ENCODE measurements around the gene BOD1.

BOD1 gene

DNA sequence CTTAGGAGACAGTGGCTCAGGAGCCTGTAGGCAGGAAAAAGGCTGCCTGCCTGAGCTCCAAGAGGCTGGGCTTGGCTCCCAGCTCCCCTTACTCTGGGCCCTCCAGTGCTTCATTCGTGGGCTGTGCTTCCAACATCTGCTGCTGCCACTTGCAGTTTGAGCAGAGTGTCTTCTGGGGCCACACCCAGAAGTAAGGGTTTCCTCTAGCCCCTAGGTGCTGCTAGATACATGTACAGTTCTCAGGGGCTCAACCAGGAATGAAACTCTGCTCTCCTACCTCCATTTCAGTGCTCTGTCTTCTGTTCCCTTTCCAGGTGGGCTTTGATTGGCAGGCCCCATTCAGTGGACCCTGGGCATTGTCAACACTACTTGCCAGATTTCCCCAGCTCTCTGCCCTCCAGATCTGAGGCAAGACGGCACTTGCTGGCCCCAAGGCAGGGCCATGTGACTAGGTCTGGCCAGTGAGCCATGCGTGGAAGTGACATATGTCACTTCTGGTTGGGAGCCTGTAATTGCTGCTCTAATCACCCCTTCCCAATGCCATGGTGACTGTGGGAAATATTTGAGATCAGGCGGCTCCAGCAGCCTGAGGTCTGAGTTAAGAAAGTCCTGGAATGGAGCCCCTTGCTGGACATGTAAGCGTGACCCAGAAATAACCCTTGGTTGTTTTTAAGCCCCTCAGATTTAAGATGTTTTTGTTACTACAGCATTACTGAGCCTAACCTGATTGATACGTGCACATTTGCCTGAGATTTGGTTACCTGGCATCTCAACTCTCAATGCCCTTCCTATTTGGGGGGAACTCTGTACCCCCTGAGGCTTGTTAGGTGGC is 9.4 kb upstream of the BOD1 start:
- H3K9me3 ChIP-seq (ENCODE audit: control insufficient read depth, insufficient read depth, low read depth, low read length): no peaks in the 10 kb centered on the region
- no peaks in the 10 kb centered on the region for H3K36me3 ChIP-seq (ENCODE audit: control insufficient read depth, insufficient read depth, low read length)
- H3K27me3 ChIP-seq (ENCODE audit: control insufficient read depth, insufficient read depth, low read length): no peaks in the 10 kb centered on the region
- H3K4me3 ChIP-seq (ENCODE audit: low read depth, low read length): no peak overlapping the region
- H3K9ac ChIP-seq (ENCODE audit: low read length): no peak overlapping the region
- no peak overlapping the region for H3K27ac ChIP-seq (ENCODE audit: low read depth, low read length)
- peaks cover 22% of the 10 kb centered on the region for H3K4me1 ChIP-seq (ENCODE audit: control insufficient read depth, insufficient read depth, low read length)

DNA sequence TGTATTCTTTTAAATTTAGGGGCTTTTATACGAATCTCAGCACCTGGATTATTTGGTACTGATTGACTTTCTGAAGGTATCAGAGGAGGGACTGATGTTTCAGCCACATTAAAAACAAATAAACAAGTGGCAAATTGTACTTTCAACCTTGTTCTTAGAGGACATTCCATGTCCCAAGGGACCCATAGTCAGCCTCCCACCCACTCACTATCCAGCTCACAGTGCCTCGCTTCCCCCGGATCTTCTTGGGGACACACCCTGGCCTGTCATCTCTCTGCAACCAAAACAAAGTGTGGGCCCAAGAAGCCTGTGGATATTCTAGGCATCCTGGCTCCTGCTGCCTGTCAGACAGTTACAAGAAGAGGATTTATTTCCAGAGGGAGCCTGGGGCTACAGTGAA is 8.8 kb upstream of the BOD1 start:
- H3K9ac ChIP-seq (ENCODE audit: low read length): no peak overlapping the region
- no peaks in the 10 kb centered on the region for H3K27me3 ChIP-seq (ENCODE audit: control insufficient read depth, insufficient read depth, low read length)
- H3K4me3 ChIP-seq (ENCODE audit: low read depth, low read length): no peak overlapping the region
- H3K36me3 ChIP-seq (ENCODE audit: control insufficient read depth, insufficient read depth, low read length): no peaks in the 10 kb centered on the region
- H3K4me1 ChIP-seq (ENCODE audit: control insufficient read depth, insufficient read depth, low read length): peaks cover 22% of the 10 kb centered on the region
- H3K27ac ChIP-seq (ENCODE audit: low read depth, low read length): no peak overlapping the region
- H3K9me3 ChIP-seq (ENCODE audit: control insufficient read depth, insufficient read depth, low read depth, low read length): no peaks in the 10 kb centered on the region

DNA sequence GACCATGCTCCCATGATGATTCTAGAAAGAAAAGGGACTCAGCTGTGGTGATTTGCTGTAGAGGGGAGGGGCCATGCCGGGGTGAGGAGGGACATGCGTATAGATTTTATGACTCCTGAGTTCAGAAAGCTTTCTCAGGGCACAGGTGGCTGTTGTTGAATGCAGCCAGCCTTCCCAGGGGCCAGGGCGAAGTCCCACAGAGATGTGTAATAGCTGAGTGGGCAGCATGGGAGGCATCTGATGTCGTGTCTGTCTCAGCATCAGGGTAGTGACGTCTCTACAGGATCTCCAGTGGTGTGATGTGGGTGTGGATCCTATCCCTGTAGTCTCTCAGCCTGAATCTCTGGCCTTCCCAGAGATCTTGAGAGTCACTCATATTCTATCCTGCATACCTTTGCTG is 7.8 kb upstream of the BOD1 start:
- H3K4me3 ChIP-seq (ENCODE audit: low read depth, low read length): no peak overlapping the region

DNA sequence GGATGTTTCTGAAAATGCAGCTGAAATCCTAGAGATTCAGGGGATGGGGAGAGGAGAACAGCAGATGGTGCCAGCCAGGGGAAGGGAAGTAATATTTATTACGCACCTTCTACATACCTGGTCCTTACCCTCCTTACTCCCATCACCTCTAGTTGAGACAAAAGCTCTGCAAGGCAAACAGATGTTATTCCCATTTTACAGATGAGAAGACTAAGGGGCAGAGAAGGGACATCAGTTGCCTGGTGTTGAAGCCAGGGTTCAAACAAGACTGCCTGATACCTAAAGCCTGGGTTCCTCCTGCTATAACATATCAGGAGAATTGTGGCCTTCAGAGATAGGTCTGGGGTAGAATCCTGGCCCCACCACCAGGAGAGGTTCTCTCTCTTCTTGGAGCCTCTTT is 7.3 kb upstream of the BOD1 start:
- H3K9ac ChIP-seq (ENCODE audit: low read length): no peak overlapping the region
- H3K4me1 ChIP-seq (ENCODE audit: control insufficient read depth, insufficient read depth, low read length): peaks cover 15% of the 10 kb centered on the region
- H3K36me3 ChIP-seq (ENCODE audit: control insufficient read depth, insufficient read depth, low read length): no peaks in the 10 kb centered on the region
- no peak overlapping the region for H3K27ac ChIP-seq (ENCODE audit: low read depth, low read length)
- H3K27me3 ChIP-seq (ENCODE audit: control insufficient read depth, insufficient read depth, low read length): no peaks in the 10 kb centered on the region
- H3K4me3 ChIP-seq (ENCODE audit: low read depth, low read length): no peak overlapping the region
- no peaks in the 10 kb centered on the region for H3K9me3 ChIP-seq (ENCODE audit: control insufficient read depth, insufficient read depth, low read depth, low read length)

More for the DNA sequence above, 7.8 kb upstream of the BOD1 start:
- Histone ChIP-seq H3K27me3 (ENCODE audit: control insufficient read depth, insufficient read depth, low read length) (no peaks in the 10 kb centered on the region), H3K9ac (ENCODE audit: low read length) (no peak overlapping the region), H3K9me3 (ENCODE audit: control insufficient read depth, insufficient read depth, low read depth, low read length) (no peaks in the 10 kb centered on the region), H3K27ac (ENCODE audit: low read depth, low read length) (no peak overlapping the region), H3K4me1 (ENCODE audit: control insufficient read depth, insufficient read depth, low read length) (peaks cover 19% of the 10 kb centered on the region), H3K36me3 (ENCODE audit: control insufficient read depth, insufficient read depth, low read length) (no peaks in the 10 kb centered on the region)

DNA sequence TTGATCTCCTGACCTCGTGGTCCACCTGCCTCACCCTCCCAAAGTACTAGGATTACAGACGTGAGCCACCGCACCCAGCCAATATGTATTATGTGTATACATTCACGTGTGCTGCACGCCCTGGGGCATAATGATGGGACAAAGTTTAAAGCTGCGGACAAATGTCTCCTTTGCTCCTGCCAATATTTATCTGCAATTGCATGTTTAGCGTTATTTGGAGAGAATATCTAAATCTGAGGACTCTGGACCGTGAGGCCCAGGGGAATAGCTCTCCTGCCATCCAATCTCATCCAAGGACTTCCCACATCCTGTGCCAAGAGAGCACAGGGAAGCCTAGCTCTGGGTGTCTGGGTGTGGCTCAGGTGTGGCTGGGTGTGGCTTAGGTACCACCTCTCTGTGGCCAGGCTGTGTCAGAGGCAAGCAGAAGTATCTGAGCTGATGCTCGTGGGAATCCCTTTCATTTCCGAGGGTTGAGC is 6.9 kb upstream of the BOD1 start:
- Histone ChIP-seq H3K4me1 (ENCODE audit: control insufficient read depth, insufficient read depth, low read length) (peaks cover 10% of the 10 kb centered on the region), H3K27ac (ENCODE audit: low read depth, low read length) (no peak overlapping the region), H3K27me3 (ENCODE audit: control insufficient read depth, insufficient read depth, low read length) (no peaks in the 10 kb centered on the region), H3K36me3 (ENCODE audit: control insufficient read depth, insufficient read depth, low read length) (no peaks in the 10 kb centered on the region), H3K9ac (ENCODE audit: low read length) (no peak overlapping the region), H3K9me3 (ENCODE audit: control insufficient read depth, insufficient read depth, low read depth, low read length) (no peaks in the 10 kb centered on the region), H3K4me3 (ENCODE audit: low read depth, low read length) (no peak overlapping the region)

DNA sequence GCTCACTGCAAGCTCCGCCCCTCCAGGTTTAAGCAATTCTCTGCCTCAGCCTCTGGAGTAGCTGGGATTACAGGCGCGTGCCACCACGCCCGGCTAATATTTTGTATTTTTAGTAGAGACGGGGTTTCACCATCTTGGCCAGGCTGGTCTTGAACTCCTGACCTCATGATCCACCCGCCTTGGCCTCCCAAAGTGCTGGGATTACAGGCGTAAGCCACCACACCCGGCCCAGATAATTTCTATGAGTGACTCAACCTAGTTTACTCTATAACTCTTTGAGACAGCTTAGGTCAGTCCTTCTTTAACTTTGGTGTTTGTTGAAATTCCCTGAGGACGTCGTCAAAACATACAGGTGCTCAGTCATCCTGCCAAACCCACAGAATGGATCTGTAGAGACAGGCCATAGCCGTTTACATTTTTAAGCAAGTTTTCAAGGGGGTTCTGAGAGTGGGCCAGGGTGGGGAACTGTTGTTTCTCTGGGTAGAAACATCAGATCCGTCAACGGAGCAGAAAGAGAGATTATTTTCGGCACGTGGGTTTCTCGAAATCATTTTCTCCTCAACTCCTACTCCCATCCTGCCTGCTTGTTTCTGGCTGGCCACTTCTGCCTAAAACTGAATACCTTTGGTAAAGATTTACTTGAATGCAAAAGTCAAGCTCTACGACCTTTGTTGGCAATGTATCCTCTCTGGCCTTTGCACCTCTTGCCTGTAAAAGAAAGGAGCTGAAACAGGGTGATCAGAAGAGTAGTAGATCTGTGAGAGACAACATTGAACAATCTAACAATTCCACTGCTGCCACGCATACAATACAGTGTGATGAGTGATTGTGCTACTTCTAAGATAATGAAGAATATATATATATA is 6.0 kb upstream of the BOD1 start:
- no peaks in the 10 kb centered on the region for H3K27me3 ChIP-seq (ENCODE audit: control insufficient read depth, insufficient read depth, low read length)
- no peaks in the 10 kb centered on the region for H3K9me3 ChIP-seq (ENCODE audit: control insufficient read depth, insufficient read depth, low read depth, low read length)
- H3K9ac ChIP-seq (ENCODE audit: low read length): no peak overlapping the region
- no peak overlapping the region for H3K4me3 ChIP-seq (ENCODE audit: low read depth, low read length)
- peaks cover 1% of the 10 kb centered on the region for H3K4me1 ChIP-seq (ENCODE audit: control insufficient read depth, insufficient read depth, low read length)
- no peak overlapping the region for H3K27ac ChIP-seq (ENCODE audit: low read depth, low read length)
- H3K36me3 ChIP-seq (ENCODE audit: control insufficient read depth, insufficient read depth, low read length): no peaks in the 10 kb centered on the region

DNA sequence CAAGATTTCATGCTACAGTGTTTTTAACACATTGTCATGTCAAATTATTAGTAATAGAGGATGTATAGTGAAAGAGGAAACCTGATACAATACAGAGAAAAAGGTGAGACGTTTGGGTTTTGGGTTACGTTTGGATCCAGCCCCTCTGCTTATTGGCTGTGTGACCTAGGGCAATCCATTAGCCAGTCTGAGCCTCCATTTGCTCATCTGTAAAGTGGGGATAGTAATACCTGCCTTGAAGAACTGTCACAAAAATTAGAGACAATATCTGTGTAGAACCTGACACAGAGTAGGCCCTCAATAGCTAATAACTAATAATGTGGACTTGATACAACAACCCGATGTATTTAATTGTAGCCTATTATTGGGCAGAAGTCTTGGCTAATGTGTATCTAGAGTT is 4.3 kb upstream of the BOD1 start:
- Histone ChIP-seq H3K27ac (ENCODE audit: low read depth, low read length) (no peak overlapping the region), H3K4me1 (ENCODE audit: control insufficient read depth, insufficient read depth, low read length) (0 out of 2 replicates have a peak, but pooled peaks cover 6% of the 10 kb centered on the region), H3K36me3 (ENCODE audit: control insufficient read depth, insufficient read depth, low read length) (no peaks in the 10 kb centered on the region), H3K9me3 (ENCODE audit: control insufficient read depth, insufficient read depth, low read depth, low read length) (no peaks in the 10 kb centered on the region), H3K9ac (ENCODE audit: low read length) (no peak overlapping the region), H3K27me3 (ENCODE audit: control insufficient read depth, insufficient read depth, low read length) (no peaks in the 10 kb centered on the region), H3K4me3 (ENCODE audit: low read depth, low read length) (no peak overlapping the region)

DNA sequence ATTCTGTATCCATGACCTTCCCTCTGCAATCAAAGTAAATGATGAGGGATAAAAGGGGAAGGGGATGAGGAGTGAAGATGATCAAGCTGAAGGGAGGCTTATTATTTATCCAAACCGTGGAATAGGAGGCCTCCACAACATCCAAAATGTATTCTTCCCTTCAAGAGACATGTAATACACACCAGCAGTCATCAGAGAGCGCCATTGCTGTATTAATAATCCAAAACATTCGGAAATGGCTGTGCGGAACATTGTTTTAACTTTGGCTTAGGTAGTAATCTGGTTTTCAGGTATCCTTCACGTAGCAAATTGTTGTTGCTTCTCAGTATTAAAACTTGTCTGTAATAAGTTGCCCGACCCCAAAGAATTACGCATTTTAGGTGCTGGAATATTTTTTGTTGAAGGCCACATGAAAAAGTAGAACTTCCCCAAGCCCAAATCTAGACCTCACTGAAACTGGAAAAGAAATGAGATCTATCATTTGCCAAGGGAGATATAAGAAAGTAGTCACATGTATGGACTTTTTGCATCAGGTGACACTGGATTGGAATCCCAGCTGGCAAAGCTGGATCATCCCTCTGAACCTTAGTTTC is 2.6 kb upstream of the BOD1 start:
- Histone ChIP-seq H3K27ac (ENCODE audit: low read depth, low read length) (no peak overlapping the region), H3K36me3 (ENCODE audit: control insufficient read depth, insufficient read depth, low read length) (0 out of 2 replicates have a peak, but pooled peaks cover 3% of the 10 kb centered on the region), H3K4me1 (ENCODE audit: control insufficient read depth, insufficient read depth, low read length) (peaks cover 22% of the 10 kb centered on the region), H3K4me3 (ENCODE audit: low read depth, low read length) (no peak overlapping the region), H3K27me3 (ENCODE audit: control insufficient read depth, insufficient read depth, low read length) (no peaks in the 10 kb centered on the region), H3K9ac (ENCODE audit: low read length) (no peak overlapping the region), H3K9me3 (ENCODE audit: control insufficient read depth, insufficient read depth, low read depth, low read length) (no peaks in the 10 kb centered on the region)

DNA sequence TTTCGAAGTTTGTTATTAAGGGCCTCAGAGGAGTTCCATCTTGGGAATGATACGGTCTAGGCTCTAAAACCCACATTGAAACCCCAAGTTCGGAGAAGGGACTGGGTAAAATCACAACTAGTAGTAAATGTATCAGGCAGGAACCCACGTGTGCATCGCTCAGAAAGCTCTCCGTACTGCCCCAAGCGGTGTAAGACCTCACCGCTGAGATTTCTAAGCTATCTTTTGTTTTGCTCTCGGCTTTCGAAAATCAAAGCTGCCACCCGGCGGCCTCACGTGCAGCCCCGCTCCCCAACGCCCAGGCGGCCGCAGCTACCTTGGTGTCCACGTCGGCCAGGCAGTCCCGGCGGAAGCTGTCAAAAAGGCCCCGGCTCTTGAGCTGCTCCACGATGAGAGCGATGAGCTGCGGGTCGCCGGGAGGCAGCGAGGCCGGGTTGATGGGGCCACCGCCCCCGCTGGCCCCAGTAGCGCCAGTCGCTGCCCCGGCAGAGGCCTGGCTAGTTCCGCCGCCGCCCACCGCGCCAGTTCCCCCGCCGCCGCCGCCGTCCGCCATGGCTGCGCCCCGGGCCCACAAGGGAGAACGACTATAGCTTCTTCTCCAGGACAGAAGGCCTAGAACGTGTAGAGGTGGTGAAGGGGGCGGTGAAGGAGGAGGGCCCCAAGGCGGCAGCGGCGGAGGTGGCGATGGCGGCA is 420 bp downstream of the BOD1 start:
- peak overlapping the region; percentile 91 for H3K4me3 ChIP-seq (ENCODE audit: low read depth, low read length)
- H3K4me1 ChIP-seq (ENCODE audit: control insufficient read depth, insufficient read depth, low read length): peaks cover 28% of the 10 kb centered on the region

DNA sequence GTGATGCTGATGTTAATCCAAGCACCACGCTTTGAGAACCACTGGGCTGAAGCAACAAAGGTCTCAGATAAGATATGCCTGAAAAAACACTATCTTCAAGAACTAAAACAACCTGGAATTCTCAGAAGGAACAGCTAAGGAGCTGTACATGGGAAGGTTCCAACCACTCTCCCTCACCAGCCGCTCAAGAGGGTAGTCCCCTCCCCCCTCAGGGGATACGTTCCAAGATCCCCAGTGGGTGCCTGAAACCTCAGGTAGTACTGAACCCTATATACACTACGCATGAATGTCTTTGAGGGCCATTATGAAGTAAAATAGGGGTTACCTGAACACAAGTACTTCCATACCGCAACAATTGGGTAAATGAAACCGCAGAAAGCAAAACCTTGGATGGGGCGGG is 1.9 kb downstream of the BOD1 start:
- peaks cover 28% of the 10 kb centered on the region for H3K4me1 ChIP-seq (ENCODE audit: control insufficient read depth, insufficient read depth, low read length)
- H3K27me3 ChIP-seq (ENCODE audit: control insufficient read depth, insufficient read depth, low read length): no peaks in the 10 kb centered on the region
- H3K9ac ChIP-seq (ENCODE audit: low read length): peak overlapping the region; percentile 90
- no peak overlapping the region for H3K27ac ChIP-seq (ENCODE audit: low read depth, low read length)
- H3K9me3 ChIP-seq (ENCODE audit: control insufficient read depth, insufficient read depth, low read depth, low read length): no peaks in the 10 kb centered on the region
- peak overlapping the region; percentile 91 for H3K4me3 ChIP-seq (ENCODE audit: low read depth, low read length)
- peaks cover 46% of the 10 kb centered on the region for H3K36me3 ChIP-seq (ENCODE audit: control insufficient read depth, insufficient read depth, low read length)

More for the DNA sequence above, 420 bp downstream of the BOD1 start:
- Histone ChIP-seq H3K9me3 (ENCODE audit: control insufficient read depth, insufficient read depth, low read depth, low read length) (no peaks in the 10 kb centered on the region), H3K27me3 (ENCODE audit: control insufficient read depth, insufficient read depth, low read length) (no peaks in the 10 kb centered on the region), H3K36me3 (ENCODE audit: control insufficient read depth, insufficient read depth, low read length) (peaks cover 31% of the 10 kb centered on the region), H3K27ac (ENCODE audit: low read depth, low read length) (peak overlapping the region; percentile 83), H3K9ac (ENCODE audit: low read length) (peak overlapping the region; percentile 90)
